K562 (cell line): ENCODE measurements around the gene MED13L. TPM values are rescaled to one million over a fixed set of nuclear protein-coding genes. Genes with fewer than 3 reads are reported as not detected.

Experiments
- ARID1B ChIP-seq: fragments of 450-650 bp; IDR thresholded peaks from 2 replicates; pipeline ENCODE4 v1.6.1; 2016; ENCODE audit warnings: antibody characterized with exemption, mild to moderate bottlenecking, inconsistent platforms
- CREBBP ChIP-seq: IDR thresholded peaks from one replicate; pipeline ENCODE4 v1.6.1; 2012; ENCODE audit warnings: low read depth, mild to moderate bottlenecking, control low read depth, inconsistent platforms, low read length
- DACH1 ChIP-seq: fragments of 450-650 bp; IDR thresholded peaks from 2 replicates; pipeline ENCODE4 v1.6.1; 2018; ENCODE audit not compliant: partially characterized antibody
- MIER1 ChIP-seq: fragments of 450-650 bp; IDR thresholded peaks from 2 replicates; pipeline ENCODE4 v1.6.1; 2016; ENCODE audit warnings: antibody characterized with exemption, mild to moderate bottlenecking, low read depth
- NBN ChIP-seq: fragments of 450-650 bp; IDR thresholded peaks from 2 replicates; pipeline ENCODE4 v1.6.1; 2016; ENCODE audit warnings: low read depth, mild to moderate bottlenecking
- RNF2 ChIP-seq: sonication (generic); IDR thresholded peaks from 2 replicates; pipeline ENCODE4 v1.6.1; 2016
- ZBTB1 ChIP-seq: sonication (generic); formaldehyde crosslinking; IDR thresholded peaks from 2 replicates; pipeline ENCODE4 v1.8.1; 2023; ENCODE audit warnings: missing genetic modification reagents, low read depth, mild to moderate bottlenecking, borderline replicate concordance
- ZNF23 ChIP-seq: fragments of 250-450 bp; sonication (Bioruptor Pico); IDR thresholded peaks from 2 replicates; pipeline ENCODE4 v1.4.0; 2020; ENCODE audit warnings: mild to moderate bottlenecking
- polyA plus RNA-seq, 8 experiments: library from polyadenylated mRNA; depleted of rRNA in 4 of 8; stranded (reverse) in 5 of 8; unstranded in 3 of 8; fragments of >200 nt; fragmentation: Nextera tagmentation in 2 of 8; fragmentation: Illumina TruSeq in 1 of 8; extraction: Ambion mirVana in 2 of 8; extraction: Trizol in 1 of 8; gene quantifications; 2 replicates each; pipeline versions ENCODE4 v1.2.1 to v1.2.3, GENCODE V29; 2011 to 2014; ENCODE audit warnings: inconsistent platforms in 1 of 8, missing spikeins in 1 of 8
- total RNA-seq, 7 experiments: library from RNA; depleted of rRNA in 6 of 7; stranded (reverse); fragments of >200 nt in 6 of 7; fragmentation: Illumina TruSeq in 2 of 7; extraction: Trizol in 2 of 7; gene quantifications; 2 replicates each; pipeline versions ENCODE4 v1.2.1 to v1.2.3, GENCODE V29; 2011 to 2021; ENCODE audit warnings: low replicate concordance in 1 of 7
- TF ChIP-seq, protein P1 (sequence below): IDR thresholded peaks from 3 replicates; pipeline ENCODE4 v1.6.1; 2011; ENCODE audit warnings: borderline replicate concordance, mild to moderate bottlenecking, moderate library complexity; ENCODE audit not compliant: insufficient read length; ENCODE audit errors: extremely low read depth
- TF ChIP-seq, protein P2 (sequence below), 2 experiments: fragments of 450-650 bp; conservative IDR thresholded peaks; 2 replicates each; pipeline ENCODE4 v1.6.1; 2017; ENCODE audit warnings: mild to moderate bottlenecking in 2 of 2, moderate library complexity in 2 of 2

The MED13L gene
- total and polyA plus RNA-seq, 9 of the 15 experiments (the other 6 are each of a cell fraction or from before 2014, with no cell fraction given): 13.4 to 90.3 (median 36.9) TPM

DNA sequence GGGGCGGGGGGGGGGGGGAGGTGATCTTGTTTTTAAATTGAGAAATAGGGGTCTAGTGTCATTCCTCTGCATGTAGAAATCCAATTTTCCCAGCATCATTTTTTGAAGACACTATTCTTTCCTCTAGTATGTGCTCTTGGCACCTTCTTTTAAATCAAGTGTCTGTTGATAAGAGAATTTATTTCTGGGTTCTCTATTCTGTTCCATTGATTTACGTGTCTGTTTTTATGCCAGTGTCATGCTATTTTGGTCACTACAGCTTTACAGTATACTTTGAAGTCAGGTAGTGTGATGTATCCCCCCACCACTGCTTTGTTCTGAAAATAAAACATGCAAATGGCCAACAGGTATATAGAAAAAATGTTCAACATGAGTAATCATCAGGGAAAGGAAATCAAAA, 252.7 kb downstream of the MED13L start (continued):
- TF ChIP-seq, protein P1, sequence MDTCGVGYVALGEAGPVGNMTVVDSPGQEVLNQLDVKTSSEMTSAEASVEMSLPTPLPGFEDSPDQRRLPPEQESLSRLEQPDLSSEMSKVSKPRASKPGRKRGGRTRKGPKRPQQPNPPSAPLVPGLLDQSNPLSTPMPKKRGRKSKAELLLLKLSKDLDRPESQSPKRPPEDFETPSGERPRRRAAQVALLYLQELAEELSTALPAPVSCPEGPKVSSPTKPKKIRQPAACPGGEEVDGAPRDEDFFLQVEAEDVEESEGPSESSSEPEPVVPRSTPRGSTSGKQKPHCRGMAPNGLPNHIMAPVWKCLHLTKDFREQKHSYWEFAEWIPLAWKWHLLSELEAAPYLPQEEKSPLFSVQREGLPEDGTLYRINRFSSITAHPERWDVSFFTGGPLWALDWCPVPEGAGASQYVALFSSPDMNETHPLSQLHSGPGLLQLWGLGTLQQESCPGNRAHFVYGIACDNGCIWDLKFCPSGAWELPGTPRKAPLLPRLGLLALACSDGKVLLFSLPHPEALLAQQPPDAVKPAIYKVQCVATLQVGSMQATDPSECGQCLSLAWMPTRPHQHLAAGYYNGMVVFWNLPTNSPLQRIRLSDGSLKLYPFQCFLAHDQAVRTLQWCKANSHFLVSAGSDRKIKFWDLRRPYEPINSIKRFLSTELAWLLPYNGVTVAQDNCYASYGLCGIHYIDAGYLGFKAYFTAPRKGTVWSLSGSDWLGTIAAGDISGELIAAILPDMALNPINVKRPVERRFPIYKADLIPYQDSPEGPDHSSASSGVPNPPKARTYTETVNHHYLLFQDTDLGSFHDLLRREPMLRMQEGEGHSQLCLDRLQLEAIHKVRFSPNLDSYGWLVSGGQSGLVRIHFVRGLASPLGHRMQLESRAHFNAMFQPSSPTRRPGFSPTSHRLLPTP: no peak
- TF ChIP-seq MIER1: no peak
- TF ChIP-seq ZNF23 (CRISPR knock-in tag): no peak
- TF ChIP-seq CREBBP: no peak
- TF ChIP-seq DACH1: no peak
- TF ChIP-seq ARID1B: no peak
- TF ChIP-seq, protein P2, sequence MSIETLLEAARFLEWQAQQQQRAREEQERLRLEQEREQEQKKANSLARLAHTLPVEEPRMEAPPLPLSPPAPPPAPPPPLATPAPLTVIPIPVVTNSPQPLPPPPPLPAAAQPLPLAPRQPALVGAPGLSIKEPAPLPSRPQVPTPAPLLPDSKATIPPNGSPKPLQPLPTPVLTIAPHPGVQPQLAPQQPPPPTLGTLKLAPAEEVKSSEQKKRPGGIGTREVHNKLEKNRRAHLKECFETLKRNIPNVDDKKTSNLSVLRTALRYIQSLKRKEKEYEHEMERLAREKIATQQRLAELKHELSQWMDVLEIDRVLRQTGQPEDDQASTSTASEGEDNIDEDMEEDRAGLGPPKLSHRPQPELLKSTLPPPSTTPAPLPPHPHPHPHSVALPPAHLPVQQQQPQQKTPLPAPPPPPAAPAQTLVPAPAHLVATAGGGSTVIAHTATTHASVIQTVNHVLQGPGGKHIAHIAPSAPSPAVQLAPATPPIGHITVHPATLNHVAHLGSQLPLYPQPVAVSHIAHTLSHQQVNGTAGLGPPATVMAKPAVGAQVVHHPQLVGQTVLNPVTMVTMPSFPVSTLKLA (conservative IDR thresholded peaks at IDR 0.05): no peak
- no peak for TF ChIP-seq ZBTB1
- no peak for TF ChIP-seq RNF2
- no peak for TF ChIP-seq NBN
